T-helper 1 cell treated with Interleukin-12 subunit alpha and Interleukin-12 subunit beta and Interleukin-4 antibody, amounts not matched to agents 30 μg/mL and 1 μg/mL, for 36 hours (primary cell): Measurements from ENCODE around the gene GIMAP2.

Source experiments
- H3K27ac Mint-ChIP-seq: one replicate; pipeline ENCODE4 v1.8.0; 2021; ENCODE audit warnings: mild to moderate bottlenecking, mixed read lengths
- H3K27me3 Mint-ChIP-seq: one replicate; pipeline ENCODE4 v1.8.0; 2021; ENCODE audit warnings: low read depth, mixed read lengths
- H3K36me3 Mint-ChIP-seq: one replicate; pipeline ENCODE4 v1.8.0; 2021; ENCODE audit warnings: low read depth, mixed read lengths
- H3K4me1 Mint-ChIP-seq: one replicate; pipeline ENCODE4 v1.8.0; 2021; ENCODE audit warnings: low read depth, mixed read lengths
- H3K4me3 Mint-ChIP-seq: one replicate; pipeline ENCODE4 v1.8.0; 2021; ENCODE audit warnings: mild to moderate bottlenecking, moderate library complexity, mixed read lengths
- H3K9me3 Mint-ChIP-seq: one replicate; pipeline ENCODE4 v1.8.0; 2021; ENCODE audit warnings: mixed read lengths

Gene GIMAP2

DNA sequence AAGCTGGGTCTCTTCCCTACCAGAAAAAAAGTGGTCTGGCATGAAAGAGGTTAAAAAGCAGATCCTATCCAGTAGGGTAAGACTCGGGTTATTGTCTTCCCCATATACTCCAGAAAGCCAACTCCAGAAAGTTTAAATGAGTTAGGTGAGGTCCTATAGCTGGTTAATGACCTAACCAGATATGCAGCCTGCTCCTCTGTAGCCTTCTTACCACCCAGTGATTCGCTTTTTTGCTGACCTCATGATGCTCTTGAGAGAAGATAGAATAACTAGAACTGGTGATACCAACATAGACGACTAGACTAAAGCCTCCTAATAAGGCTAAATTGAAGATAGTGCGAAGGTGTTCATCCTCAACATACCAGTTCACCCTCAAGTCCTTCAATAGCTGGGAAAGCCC, 30.2 kb downstream of the GIMAP2 start:
- Mint-ChIP-seq H3K36me3 (peaks cover 53% of the 10 kb centered on the region), H3K4me3 (peak overlapping the region; percentile 88), H3K27ac (peak overlapping the region; percentile 93), H3K27me3 (no peaks in the 10 kb centered on the region), H3K4me1 (peaks cover 43% of the 10 kb centered on the region), H3K9me3 (peaks cover 24% of the 10 kb centered on the region)

DNA sequence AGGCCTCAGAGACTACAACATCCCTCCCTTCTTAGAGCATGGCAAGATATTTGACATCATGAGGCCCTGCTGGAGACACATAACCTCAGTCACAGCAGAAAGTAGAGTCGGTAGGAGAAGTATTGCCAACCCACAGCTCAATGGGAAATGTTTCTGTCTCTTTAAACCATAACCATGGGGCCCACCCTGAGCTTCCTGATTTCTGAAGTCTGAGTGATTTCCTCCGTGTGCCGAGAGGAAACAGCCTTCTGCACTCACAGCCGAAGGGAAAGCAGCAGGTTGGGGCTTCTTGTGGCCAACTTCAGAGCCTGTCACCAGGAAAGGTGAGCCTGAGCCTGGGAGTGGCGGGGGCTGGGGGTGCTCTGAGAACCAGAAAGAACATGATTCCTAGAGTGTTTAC, 30.9 kb downstream of the GIMAP2 start, which contains the start of gene GIMAP1:
TSS of gene GIMAP1 (plus strand) at position 246 of the 400 bp plus-strand sequence. CDS start 2,435 bp downstream, outside the sequence.
- peaks cover 24% of the 10 kb centered on the region for H3K9me3 Mint-ChIP-seq
- peak within 1 kb of the TSS; percentile 93 for H3K27ac Mint-ChIP-seq
- peaks cover 60% of the 10 kb centered on the region for H3K36me3 Mint-ChIP-seq
- peaks cover 48% of the 10 kb centered on the region for H3K4me1 Mint-ChIP-seq
- no peaks in the 10 kb centered on the region for H3K27me3 Mint-ChIP-seq
- peak within 1 kb of the TSS; percentile 88 for H3K4me3 Mint-ChIP-seq

DNA sequence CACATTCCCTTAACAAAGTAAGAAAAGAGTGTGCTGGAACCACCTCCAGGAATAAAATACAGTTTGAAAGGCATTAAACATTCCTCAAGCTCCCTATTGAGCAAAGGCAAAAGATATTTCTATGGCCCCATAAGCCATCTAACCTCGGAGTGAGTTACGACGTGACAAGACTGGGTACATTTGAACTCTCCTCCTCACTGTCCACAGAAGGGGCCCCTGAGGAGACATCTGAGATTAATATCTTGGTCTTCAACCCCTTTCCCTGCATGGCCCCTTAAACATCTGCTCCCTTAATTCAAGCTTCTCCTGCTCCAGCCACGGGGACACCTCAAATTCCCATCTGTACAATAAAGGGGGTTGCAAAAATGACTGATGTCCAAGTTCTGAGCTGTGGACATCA, 31.4 kb downstream of the GIMAP2 start:
- peaks cover 24% of the 10 kb centered on the region for H3K9me3 Mint-ChIP-seq
- H3K27ac Mint-ChIP-seq: peak overlapping the region; percentile 93
- H3K27me3 Mint-ChIP-seq: no peaks in the 10 kb centered on the region
- peak overlapping the region; percentile 88 for H3K4me3 Mint-ChIP-seq
- peaks cover 65% of the 10 kb centered on the region for H3K36me3 Mint-ChIP-seq
- peaks cover 52% of the 10 kb centered on the region for H3K4me1 Mint-ChIP-seq

DNA sequence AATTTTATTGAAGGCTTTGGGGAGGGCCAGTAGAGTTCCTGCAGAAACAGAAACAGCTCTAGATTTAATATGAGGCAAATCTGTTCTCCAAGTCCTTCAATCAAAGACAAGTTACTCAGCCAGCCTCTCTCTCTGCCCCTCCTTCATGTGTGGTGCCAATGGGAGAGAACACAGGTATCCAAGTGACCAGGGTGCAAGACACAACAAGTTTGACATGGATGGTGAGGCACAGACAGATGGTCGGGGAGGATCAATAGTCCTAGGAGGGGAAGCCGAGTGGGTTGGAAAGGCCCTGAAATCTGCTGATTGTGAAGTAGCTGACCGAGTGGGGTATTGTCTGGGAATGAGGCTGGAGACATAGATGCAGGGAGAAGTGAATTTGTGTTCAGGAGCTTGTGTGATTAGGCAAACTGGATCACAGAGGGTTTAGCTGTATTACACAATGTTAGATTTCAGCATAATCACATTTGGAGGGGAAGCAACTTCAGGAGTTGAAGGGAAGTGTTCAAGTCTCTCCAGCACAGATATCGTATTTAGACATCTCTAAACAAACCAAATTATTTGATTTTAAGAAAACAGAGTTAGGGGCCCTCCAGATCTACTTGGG, 32.4 kb downstream of the GIMAP2 start:
- no peaks in the 10 kb centered on the region for H3K27me3 Mint-ChIP-seq
- H3K27ac Mint-ChIP-seq: peak overlapping the region; percentile 76
- peak overlapping the region; percentile 88 for H3K4me3 Mint-ChIP-seq
- H3K4me1 Mint-ChIP-seq: peaks cover 59% of the 10 kb centered on the region
- H3K36me3 Mint-ChIP-seq: peaks cover 68% of the 10 kb centered on the region
- peaks cover 15% of the 10 kb centered on the region for H3K9me3 Mint-ChIP-seq

DNA sequence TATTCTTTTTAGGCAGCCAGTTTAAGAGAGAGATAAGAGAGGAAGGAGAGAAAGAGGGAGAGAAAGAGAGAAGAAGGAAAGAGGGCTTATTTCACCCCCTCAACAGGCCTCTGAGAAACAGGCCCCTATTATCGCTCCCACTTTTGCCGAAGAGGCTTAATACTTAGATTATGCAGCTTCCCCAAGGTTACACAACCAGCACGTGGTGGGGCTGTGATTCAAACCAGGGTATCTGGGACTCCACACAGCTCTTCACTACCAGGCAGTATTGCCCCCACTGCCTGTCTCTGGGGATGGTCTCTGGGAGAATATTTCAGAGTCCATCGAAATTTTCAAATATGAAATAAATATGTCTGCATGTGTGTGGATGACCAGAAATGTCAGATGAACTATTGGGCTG, 33.9 kb downstream of the GIMAP2 start:
- Mint-ChIP-seq H3K4me3 (peak overlapping the region; percentile 88), H3K36me3 (peaks cover 75% of the 10 kb centered on the region), H3K4me1 (peaks cover 65% of the 10 kb centered on the region)

DNA sequence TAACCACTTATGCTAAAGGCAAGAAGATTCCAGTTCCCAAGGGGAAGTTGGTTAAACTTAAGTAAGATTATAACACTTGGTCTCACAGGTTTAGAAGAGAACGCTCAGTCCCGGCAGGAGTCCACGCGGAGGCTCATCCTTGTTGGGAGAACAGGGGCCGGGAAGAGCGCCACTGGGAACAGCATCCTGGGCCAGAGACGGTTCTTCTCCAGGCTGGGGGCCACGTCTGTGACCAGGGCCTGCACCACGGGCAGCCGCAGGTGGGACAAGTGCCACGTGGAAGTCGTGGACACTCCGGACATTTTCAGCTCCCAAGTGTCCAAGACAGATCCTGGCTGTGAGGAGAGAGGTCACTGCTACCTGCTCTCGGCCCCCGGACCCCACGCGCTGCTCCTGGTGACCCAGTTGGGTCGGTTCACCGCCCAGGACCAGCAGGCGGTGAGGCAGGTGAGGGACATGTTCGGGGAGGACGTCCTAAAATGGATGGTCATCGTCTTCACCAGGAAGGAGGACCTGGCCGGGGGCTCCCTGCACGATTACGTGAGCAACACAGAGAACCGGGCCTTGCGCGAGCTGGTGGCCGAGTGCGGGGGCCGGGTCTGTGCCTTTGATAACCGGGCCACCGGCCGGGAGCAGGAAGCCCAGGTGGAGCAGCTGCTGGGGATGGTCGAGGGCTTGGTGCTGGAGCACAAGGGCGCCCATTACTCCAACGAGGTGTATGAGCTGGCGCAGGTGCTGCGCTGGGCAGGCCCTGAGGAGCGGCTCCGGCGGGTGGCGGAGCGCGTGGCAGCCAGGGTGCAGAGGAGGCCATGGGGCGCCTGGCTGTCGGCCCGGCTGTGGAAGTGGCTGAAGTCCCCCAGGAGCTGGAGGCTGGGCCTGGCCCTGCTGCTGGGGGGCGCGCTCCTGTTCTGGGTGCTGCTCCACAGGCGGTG, 34.7 kb downstream of the GIMAP2 start:
- peaks cover 82% of the 10 kb centered on the region for H3K36me3 Mint-ChIP-seq
- peak overlapping the region; percentile 76 for H3K27ac Mint-ChIP-seq
- no peaks in the 10 kb centered on the region for H3K27me3 Mint-ChIP-seq
- H3K4me3 Mint-ChIP-seq: peak overlapping the region; percentile 88
- peaks cover 60% of the 10 kb centered on the region for H3K4me1 Mint-ChIP-seq
- peaks cover 4% of the 10 kb centered on the region for H3K9me3 Mint-ChIP-seq

More for the DNA sequence above, 33.9 kb downstream of the GIMAP2 start:
- Mint-ChIP-seq H3K27me3 (no peaks in the 10 kb centered on the region), H3K9me3 (peaks cover 5% of the 10 kb centered on the region), H3K27ac (peak overlapping the region; percentile 76)

DNA sequence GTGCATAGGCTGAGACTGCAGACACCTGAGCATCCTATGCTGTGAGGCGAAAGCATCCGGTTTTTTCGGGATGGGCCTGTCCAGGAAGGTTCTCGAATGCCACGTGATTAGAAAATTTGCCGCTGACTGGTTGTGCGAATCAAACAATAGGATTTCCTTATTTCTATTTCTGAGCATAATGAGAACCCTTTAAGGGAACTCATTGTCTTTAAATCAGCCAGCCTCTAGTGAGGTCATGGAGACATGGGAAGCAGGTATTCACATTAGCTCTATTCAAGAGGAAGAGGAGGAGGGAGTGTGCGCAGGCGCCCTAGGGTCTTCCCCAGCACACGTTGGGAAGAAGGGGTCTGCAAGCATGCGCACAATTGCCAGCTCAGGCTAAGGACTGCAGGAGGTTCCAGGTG, 36.5 kb downstream of the GIMAP2 start:
- Mint-ChIP-seq H3K4me1 (peaks cover 58% of the 10 kb centered on the region), H3K27ac (peak overlapping the region; percentile 62), H3K36me3 (peaks cover 88% of the 10 kb centered on the region), H3K4me3 (peak overlapping the region; percentile 79), H3K27me3 (no peaks in the 10 kb centered on the region), H3K9me3 (peaks cover 16% of the 10 kb centered on the region)

DNA sequence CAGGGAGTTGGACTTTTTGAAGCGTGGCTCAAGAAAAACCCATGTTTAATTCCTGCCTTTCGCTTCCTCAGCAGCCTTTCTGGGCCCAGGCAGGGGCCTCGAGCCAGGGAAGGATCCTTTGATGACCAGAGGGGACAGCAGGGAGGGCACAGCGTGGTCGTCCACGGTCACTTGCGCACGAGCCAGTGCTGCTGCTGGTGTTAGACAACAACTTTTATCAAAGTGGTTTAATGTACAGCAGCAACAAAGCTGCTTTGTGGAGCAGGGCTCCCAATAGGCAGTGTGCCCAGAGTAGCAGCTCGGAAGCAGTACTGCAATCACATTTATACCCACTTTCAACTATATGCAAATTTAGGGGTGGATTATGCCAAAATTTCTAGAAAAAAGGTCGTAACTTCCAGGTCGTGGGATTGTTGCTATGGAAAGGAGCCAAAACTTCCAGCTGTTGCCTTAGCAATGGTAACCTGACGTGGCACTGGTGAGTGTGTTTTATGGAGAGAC, 37.0 kb downstream of the GIMAP2 start:
- Mint-ChIP-seq H3K4me1 (peaks cover 60% of the 10 kb centered on the region), H3K27ac (peak overlapping the region; percentile 62), H3K4me3 (peak overlapping the region; percentile 79), H3K9me3 (peaks cover 22% of the 10 kb centered on the region), H3K27me3 (no peaks in the 10 kb centered on the region), H3K36me3 (peaks cover 90% of the 10 kb centered on the region)

DNA sequence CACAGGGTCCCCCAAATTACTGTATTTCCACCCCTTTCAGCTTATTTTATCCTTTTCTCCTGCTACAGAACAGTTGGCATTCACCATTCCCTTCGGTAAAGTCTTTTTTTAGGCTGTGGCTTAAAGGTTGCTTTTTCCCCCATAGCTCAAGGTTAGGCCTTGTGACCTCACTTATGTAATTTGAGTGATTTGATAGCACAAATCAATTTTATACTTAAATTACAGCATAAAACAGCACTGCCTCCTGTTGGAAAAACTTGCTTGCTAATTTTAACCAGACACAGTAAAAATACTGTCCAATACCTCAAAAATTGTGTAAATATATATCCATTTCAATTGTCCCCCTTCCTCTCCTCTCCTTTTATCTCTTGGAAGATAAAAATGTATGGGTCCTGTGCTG, 38.0 kb downstream of the GIMAP2 start:
- H3K9me3 Mint-ChIP-seq: peaks cover 31% of the 10 kb centered on the region
- peak overlapping the region; percentile 67 for H3K27ac Mint-ChIP-seq
- peaks cover 91% of the 10 kb centered on the region for H3K36me3 Mint-ChIP-seq
- H3K4me1 Mint-ChIP-seq: peaks cover 57% of the 10 kb centered on the region
- H3K27me3 Mint-ChIP-seq: no peaks in the 10 kb centered on the region
- H3K4me3 Mint-ChIP-seq: peak overlapping the region; percentile 62

DNA sequence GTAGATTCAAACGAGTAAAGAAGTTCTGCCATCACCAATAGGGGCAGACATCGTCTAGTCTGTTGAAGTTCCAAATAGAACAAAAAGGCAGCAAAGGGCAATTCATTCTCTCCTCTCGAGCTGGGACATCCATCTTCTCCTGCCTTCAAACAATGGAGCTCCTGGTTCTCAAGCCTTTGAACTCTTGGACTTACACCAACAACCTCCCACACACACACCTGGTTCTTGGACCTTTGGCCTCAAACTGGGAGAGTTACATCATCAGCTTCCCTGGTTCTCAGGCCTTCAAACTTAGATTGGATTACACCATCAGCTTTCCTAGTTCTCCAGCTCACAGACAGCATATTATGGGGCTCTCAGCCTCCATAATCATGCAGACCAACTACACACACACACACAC, 41.9 kb downstream of the GIMAP2 start:
- Mint-ChIP-seq H3K36me3 (peaks cover 73% of the 10 kb centered on the region), H3K27ac (peak overlapping the region; percentile 5), H3K27me3 (no peaks in the 10 kb centered on the region), H3K9me3 (peaks cover 41% of the 10 kb centered on the region), H3K4me3 (no peak overlapping the region), H3K4me1 (peaks cover 57% of the 10 kb centered on the region)

DNA sequence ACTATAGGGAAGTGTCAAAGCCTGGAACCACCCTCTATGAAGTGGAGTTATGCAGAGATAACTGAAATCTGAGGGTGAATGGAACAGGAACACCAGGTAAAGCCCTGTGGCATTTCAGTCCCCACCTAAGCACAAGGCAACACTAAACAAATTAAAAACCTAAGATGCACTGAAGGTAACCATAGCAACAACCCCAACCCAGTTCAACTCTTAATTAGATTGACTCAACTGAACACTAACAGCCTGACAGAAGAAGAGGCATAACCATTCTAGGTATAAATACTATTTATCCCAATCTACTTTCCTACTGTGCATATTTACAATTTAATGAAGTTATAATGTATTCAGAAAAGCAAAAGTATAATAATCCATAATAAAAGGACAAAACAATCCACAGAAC, 42.5 kb downstream of the GIMAP2 start:
- H3K9me3 Mint-ChIP-seq: peaks cover 41% of the 10 kb centered on the region
- no peaks in the 10 kb centered on the region for H3K27me3 Mint-ChIP-seq
- H3K36me3 Mint-ChIP-seq: peaks cover 67% of the 10 kb centered on the region
- H3K4me3 Mint-ChIP-seq: no peak overlapping the region
- peaks cover 57% of the 10 kb centered on the region for H3K4me1 Mint-ChIP-seq
- H3K27ac Mint-ChIP-seq: peak overlapping the region; percentile 5

DNA sequence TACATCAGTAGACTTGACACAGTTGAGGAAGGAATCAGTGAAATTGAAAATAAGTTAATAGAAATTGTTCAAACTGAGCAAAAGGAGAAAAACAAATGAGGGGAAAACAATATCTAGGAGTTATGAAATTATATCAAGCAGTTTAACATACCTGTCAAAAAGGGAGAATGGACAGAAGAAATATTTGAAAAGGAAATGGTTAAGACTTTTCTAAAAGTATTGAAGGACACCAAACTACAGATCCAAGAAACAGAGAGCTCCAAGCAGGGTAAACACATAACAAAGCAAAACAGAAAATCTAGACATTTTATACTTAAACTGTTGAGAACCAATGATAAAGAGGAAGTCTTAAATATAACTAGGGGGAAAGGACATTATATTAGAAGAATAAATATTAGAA, 43.1 kb downstream of the GIMAP2 start:
- Mint-ChIP-seq H3K36me3 (peaks cover 61% of the 10 kb centered on the region), H3K9me3 (peaks cover 41% of the 10 kb centered on the region), H3K27me3 (no peaks in the 10 kb centered on the region), H3K4me1 (peaks cover 58% of the 10 kb centered on the region), H3K27ac (peak overlapping the region; percentile 17), H3K4me3 (peak overlapping the region; percentile 1)

DNA sequence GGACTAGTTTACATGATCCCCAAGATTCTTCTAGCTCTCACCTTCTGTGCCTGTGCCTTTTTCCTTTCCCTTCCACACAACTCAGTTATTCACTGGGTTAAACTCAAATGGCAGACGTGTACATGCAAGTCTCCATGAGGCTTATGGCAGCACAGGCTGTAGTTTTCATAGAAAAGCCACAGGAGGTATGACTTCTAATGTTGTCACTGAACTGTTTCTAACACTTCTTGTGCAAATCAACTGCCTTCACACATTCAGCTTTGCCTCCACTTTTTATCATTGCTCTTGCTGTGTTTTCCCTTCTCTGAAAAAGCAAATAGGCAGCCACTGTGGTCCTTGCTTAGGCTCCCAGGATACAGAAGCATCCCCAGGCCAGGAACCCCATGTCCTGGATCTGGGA, 46.4 kb downstream of the GIMAP2 start:
- H3K4me3 Mint-ChIP-seq: peak overlapping the region; percentile 60
- peaks cover 25% of the 10 kb centered on the region for H3K9me3 Mint-ChIP-seq
- H3K36me3 Mint-ChIP-seq: peaks cover 34% of the 10 kb centered on the region
- H3K27ac Mint-ChIP-seq: peak overlapping the region; percentile 94
- peaks cover 76% of the 10 kb centered on the region for H3K4me1 Mint-ChIP-seq
- no peaks in the 10 kb centered on the region for H3K27me3 Mint-ChIP-seq

DNA sequence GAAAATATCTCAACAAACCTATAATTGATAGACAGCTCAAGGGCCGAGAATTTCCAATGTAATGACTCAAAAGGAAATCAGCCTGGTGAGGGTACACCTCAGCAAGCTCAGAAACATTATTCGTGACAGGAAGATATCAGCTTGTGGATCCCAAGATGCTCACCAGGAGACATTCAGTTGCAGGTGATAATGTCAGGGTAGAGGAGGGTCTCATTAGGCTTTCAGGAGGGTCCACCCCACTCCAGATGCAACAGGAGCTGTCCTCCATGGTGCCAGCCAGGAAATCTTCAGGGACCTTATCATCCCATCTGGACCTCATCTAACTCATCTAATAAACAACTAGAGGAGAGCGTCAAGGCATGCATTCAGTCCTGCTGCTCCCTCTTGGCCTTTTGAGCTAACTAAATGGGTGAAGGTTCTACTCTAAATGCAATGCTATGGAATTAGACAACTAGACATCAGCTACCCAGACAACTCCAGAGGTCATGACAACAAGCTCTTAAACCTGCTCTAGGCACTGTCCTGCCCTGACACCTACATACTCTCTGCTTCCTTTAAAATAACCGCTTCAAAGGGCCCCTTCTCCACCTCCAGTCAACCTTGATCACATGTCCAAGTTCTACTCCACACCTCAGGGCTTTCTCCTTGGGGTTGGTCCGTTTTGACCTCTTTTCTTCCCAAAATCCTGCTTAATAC, 47.4 kb downstream of the GIMAP2 start:
- H3K9me3 Mint-ChIP-seq: peaks cover 15% of the 10 kb centered on the region
- peak overlapping the region; percentile 56 for H3K4me3 Mint-ChIP-seq
- H3K27me3 Mint-ChIP-seq: no peaks in the 10 kb centered on the region
- peaks cover 30% of the 10 kb centered on the region for H3K36me3 Mint-ChIP-seq
- H3K4me1 Mint-ChIP-seq: peaks cover 73% of the 10 kb centered on the region
- H3K27ac Mint-ChIP-seq: peak overlapping the region; percentile 94
